ENCODE data around the gene GLRX.

- TF ChIP-seq CTCF (conservative IDR thresholded peaks at IDR 0.05; ENCODE audit: low read depth, low read length) (no peak), EZH2 (IDR thresholded peaks at IDR 0.05; ENCODE audit: borderline replicate concordance, low read depth, low read length, poor library complexity, severe bottlenecking) (no peak)
These were observed 15.8 kb downstream of the GLRX start for GRCh38 chr5:95806687-95807086.

All from A673 (cell line).